RWPE2 (cell line): ENCODE results near the gene PIP4K2A.

ENCODE experiments used
- ATAC-seq: fragments of 200-7000 bp; cut with Tn5 transposase; 3 replicates; pipeline ENCODE4 v1.9.1; 2021; ENCODE audit warnings: low read depth
- DNase-seq: peaks from one replicate; pipeline ENCODE4 v3.0.0-alpha.2; 2020; ENCODE audit warnings: low spot score
- H3K27ac ChIP-seq: fragments of 450-650 bp; 2 replicates; pipeline ENCODE4 v1.5.1; 2017; ENCODE audit warnings: mild to moderate bottlenecking; ENCODE audit not compliant: poor library complexity, severe bottlenecking
- H3K27me3 ChIP-seq: fragments of 250-450 bp; sonication (Bioruptor Pico); 2 replicates; pipeline ENCODE4 v1.5.1; 2021; ENCODE audit warnings: mild to moderate bottlenecking, moderate library complexity; ENCODE audit not compliant: insufficient read depth, poor library complexity, severe bottlenecking
- H3K36me3 ChIP-seq: fragments of 250-450 bp; sonication (Bioruptor Pico); 2 replicates; pipeline ENCODE4 v1.5.1; 2020; ENCODE audit warnings: low read depth, mild to moderate bottlenecking, moderate library complexity
- H3K4me1 ChIP-seq: fragments of 250-450 bp; sonication (Bioruptor Pico); 2 replicates; pipeline ENCODE4 v1.5.1; 2021; ENCODE audit warnings: mild to moderate bottlenecking, moderate library complexity; ENCODE audit not compliant: insufficient read depth, poor library complexity, severe bottlenecking
- H3K4me3 ChIP-seq: fragments of 250-450 bp; sonication (Bioruptor Pico); 2 replicates; pipeline ENCODE4 v1.5.1; 2021; ENCODE audit warnings: mild to moderate bottlenecking, moderate library complexity; ENCODE audit not compliant: severe bottlenecking
- H3K9me3 ChIP-seq: fragments of 250-450 bp; sonication (Bioruptor Pico); 2 replicates; pipeline ENCODE4 v1.5.1; 2021; ENCODE audit warnings: mild to moderate bottlenecking, moderate library complexity; ENCODE audit not compliant: severe bottlenecking
- CTCF ChIP-seq: fragments of 450-650 bp; IDR thresholded peaks from one replicate; pipeline ENCODE4 v1.5.1; 2017; ENCODE audit warnings: mild to moderate bottlenecking, moderate library complexity; ENCODE audit not compliant: poor library complexity, severe bottlenecking

The PIP4K2A gene

GRCh38 chr10:22625516-22626290, 88.7 kb downstream of the PIP4K2A start:
- no peaks in the 10 kb centered on the region for H3K27me3 ChIP-seq
- ATAC-seq (no peak), DNase-seq (no peak)
- no peak for TF ChIP-seq CTCF
- H3K9me3 ChIP-seq, result no peaks in the 10 kb centered on the region
- H3K4me3 ChIP-seq, result no peak overlapping the region
- H3K27ac ChIP-seq, result no peak overlapping the region
- H3K4me1 ChIP-seq, result peaks cover 34% of the 10 kb centered on the region
- H3K36me3 ChIP-seq, result no peaks in the 10 kb centered on the region

- Histone ChIP-seq H3K27me3 (no peaks in the 10 kb centered on the region), H3K4me1 (peaks cover 41% of the 10 kb centered on the region), H3K9me3 (no peaks in the 10 kb centered on the region), H3K27ac (peak overlapping the region; percentile 65), H3K4me3 (no peak overlapping the region), H3K36me3 (no peaks in the 10 kb centered on the region)
- ATAC-seq, result peak; percentile 35
- no peak for DNase-seq
- TF ChIP-seq CTCF, result no peak
Observed at GRCh38 chr10:22624287-22624738, 90.1 kb downstream of the PIP4K2A start.

- no peak for DNase-seq
- no peak overlapping the region for H3K4me3 ChIP-seq
- peaks cover 36% of the 10 kb centered on the region for H3K4me1 ChIP-seq
- no peaks in the 10 kb centered on the region for H3K36me3 ChIP-seq
- no peaks in the 10 kb centered on the region for H3K27me3 ChIP-seq
- H3K27ac ChIP-seq, result peak overlapping the region; percentile 65
- H3K9me3 ChIP-seq, result no peaks in the 10 kb centered on the region
- ATAC-seq, result no peak
- no peak for TF ChIP-seq CTCF
Observed at GRCh38 chr10:22623633-22624253, 90.6 kb downstream of the PIP4K2A start.

GRCh38 chr10:22622242-22622806, 92.1 kb downstream of the PIP4K2A start:
- no peaks in the 10 kb centered on the region for H3K27me3 ChIP-seq
- no peak for TF ChIP-seq CTCF
- H3K27ac ChIP-seq, result no peak overlapping the region
- peaks cover 46% of the 10 kb centered on the region for H3K4me1 ChIP-seq
- no peaks in the 10 kb centered on the region for H3K36me3 ChIP-seq
- H3K4me3 ChIP-seq, result no peak overlapping the region
- no peak for DNase-seq
- no peak for ATAC-seq
- no peaks in the 10 kb centered on the region for H3K9me3 ChIP-seq
